Type B pancreatic cell (in vitro differentiated cells): ENCODE measurements around the gene SYVN1. TPM values are rescaled to one million over a fixed set of nuclear protein-coding genes. Genes with fewer than 3 reads are reported as not detected.
A peak's percentile ranks its signal among the peaks of the same experiment; 100 is the strongest.

Experiments
- DNase-seq: peaks from one replicate; pipeline ENCODE4 v3.0.0; 2021; ENCODE audit warnings: mixed read lengths; ENCODE audit not compliant: unreplicated experiment; ENCODE audit errors: extremely low spot score
- H3K27ac Mint-ChIP-seq: 2 replicates; pipeline ENCODE4 v1.8.0; 2021; ENCODE audit warnings: mild to moderate bottlenecking, mixed read lengths
- H3K27me3 Mint-ChIP-seq: 2 replicates; pipeline ENCODE4 v1.8.0; 2021; ENCODE audit warnings: mixed read lengths
- H3K36me3 Mint-ChIP-seq: 2 replicates; pipeline ENCODE4 v1.8.0; 2021; ENCODE audit warnings: mixed read lengths
- H3K4me1 Mint-ChIP-seq: one replicate; pipeline ENCODE4 v1.8.0; 2021; ENCODE audit warnings: mixed read lengths; ENCODE audit not compliant: unreplicated experiment
- H3K4me3 Mint-ChIP-seq: 2 replicates; pipeline ENCODE4 v1.8.0; 2021; ENCODE audit warnings: mild to moderate bottlenecking, mixed read lengths
- H3K9me3 Mint-ChIP-seq: 2 replicates; pipeline ENCODE4 v1.8.0; 2021; ENCODE audit warnings: mixed read lengths
- total RNA-seq: library from RNA; stranded (reverse); gene quantifications from 2 replicates; pipeline ENCODE4 v1.2.1, GENCODE V29; 2021; ENCODE audit warnings: low replicate concordance
- TF ChIP-seq, protein P1 (sequence below): fragments of 200-600 bp; sonication (generic); conservative IDR thresholded peaks from 2 replicates; pipeline ENCODE4 v1.5.0; 2021; ENCODE audit warnings: antibody characterized with exemption, mild to moderate bottlenecking

SYVN1 gene
- total RNA-seq, 1 donor from 2014 or later = 50.6 TPM

GRCh38 chr11:65096926-65097325 lies 37.4 kb downstream of the SYVN1 start:
- TF ChIP-seq, protein P1, sequence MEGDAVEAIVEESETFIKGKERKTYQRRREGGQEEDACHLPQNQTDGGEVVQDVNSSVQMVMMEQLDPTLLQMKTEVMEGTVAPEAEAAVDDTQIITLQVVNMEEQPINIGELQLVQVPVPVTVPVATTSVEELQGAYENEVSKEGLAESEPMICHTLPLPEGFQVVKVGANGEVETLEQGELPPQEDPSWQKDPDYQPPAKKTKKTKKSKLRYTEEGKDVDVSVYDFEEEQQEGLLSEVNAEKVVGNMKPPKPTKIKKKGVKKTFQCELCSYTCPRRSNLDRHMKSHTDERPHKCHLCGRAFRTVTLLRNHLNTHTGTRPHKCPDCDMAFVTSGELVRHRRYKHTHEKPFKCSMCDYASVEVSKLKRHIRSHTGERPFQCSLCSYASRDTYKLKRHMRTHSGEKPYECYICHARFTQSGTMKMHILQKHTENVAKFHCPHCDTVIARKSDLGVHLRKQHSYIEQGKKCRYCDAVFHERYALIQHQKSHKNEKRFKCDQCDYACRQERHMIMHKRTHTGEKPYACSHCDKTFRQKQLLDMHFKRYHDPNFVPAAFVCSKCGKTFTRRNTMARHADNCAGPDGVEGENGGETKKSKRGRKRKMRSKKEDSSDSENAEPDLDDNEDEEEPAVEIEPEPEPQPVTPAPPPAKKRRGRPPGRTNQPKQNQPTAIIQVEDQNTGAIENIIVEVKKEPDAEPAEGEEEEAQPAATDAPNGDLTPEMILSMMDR = no peak
- Mint-ChIP-seq H3K9me3 (no peaks in the 10 kb centered on the region), H3K27ac (peak overlapping the region; percentile 90), H3K4me3 (peak overlapping the region; percentile 95), H3K36me3 (no peaks in the 10 kb centered on the region), H3K27me3 (no peaks in the 10 kb centered on the region), H3K4me1 (peaks cover 9% of the 10 kb centered on the region)
- DNase-seq = no peak

GRCh38 chr11:65095974-65096806 lies 38.1 kb downstream of the SYVN1 start, which contains the start of gene VPS51:
Gene VPS51 (plus strand): TSS chr11:65096214. CDS start chr11:65096251, 37 bp downstream.
- Mint-ChIP-seq H3K9me3 (no peaks in the 10 kb centered on the region), H3K36me3 (no peaks in the 10 kb centered on the region), H3K27ac (peak within 1 kb of the TSS; percentile 90), H3K4me1 (peaks cover 9% of the 10 kb centered on the region), H3K4me3 (peak within 1 kb of the TSS; percentile 95), H3K27me3 (no peaks in the 10 kb centered on the region)
- TF ChIP-seq, protein P1 = no peak
- no peak for DNase-seq

DNA sequence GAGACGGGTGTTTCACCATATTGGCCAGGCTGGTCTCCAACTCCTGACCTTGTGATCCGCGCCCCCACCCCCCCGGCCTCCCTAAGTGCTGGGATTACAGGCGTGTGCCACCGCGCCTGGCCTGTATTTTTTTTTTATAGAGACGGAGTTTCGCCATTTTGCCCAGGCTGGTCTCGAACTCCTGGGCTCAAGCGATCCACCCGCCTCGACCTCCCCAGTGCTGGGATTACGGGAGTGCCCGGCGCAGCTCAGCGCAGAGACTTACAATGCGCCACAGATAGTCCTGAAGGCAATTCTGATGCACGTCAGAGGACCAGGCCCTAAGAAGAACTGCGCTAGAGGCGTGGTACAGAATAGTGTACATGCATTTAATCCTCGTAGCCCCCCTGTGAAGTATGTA lies 38.9 kb downstream of the SYVN1 start:
- Mint-ChIP-seq H3K27ac (peak overlapping the region; percentile 90), H3K4me3 (peak overlapping the region; percentile 95), H3K4me1 (peaks cover 9% of the 10 kb centered on the region), H3K9me3 (no peaks in the 10 kb centered on the region), H3K36me3 (no peaks in the 10 kb centered on the region), H3K27me3 (no peaks in the 10 kb centered on the region)
- DNase-seq = no peak
- TF ChIP-seq, protein P1 = no peak

DNA sequence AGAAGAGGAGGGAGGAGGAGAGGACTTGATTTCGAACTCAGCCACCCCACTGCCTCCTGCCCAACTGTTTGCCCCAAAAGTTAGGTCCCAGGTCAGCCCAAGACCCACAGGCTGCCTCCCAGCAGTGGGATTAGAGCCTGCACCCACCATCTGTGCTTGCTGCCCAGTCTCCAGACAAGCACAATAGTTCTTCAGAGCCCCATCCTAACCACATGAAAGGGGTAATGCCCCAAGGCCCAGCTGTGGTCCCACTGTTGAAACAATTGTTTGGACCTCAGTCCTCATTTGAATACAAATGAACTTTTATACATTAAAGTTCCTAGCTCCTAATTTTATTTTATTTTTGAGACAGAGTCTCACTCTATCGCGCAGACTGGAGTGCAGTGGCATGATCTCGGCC lies 43.7 kb downstream of the SYVN1 start:
- Mint-ChIP-seq H3K4me1 (peaks cover 5% of the 10 kb centered on the region), H3K4me3 (no peak overlapping the region), H3K9me3 (no peaks in the 10 kb centered on the region), H3K27me3 (no peaks in the 10 kb centered on the region), H3K27ac (no peak overlapping the region), H3K36me3 (peaks cover 9% of the 10 kb centered on the region)
- DNase-seq = no peak
- TF ChIP-seq, protein P1 = no peak

DNA sequence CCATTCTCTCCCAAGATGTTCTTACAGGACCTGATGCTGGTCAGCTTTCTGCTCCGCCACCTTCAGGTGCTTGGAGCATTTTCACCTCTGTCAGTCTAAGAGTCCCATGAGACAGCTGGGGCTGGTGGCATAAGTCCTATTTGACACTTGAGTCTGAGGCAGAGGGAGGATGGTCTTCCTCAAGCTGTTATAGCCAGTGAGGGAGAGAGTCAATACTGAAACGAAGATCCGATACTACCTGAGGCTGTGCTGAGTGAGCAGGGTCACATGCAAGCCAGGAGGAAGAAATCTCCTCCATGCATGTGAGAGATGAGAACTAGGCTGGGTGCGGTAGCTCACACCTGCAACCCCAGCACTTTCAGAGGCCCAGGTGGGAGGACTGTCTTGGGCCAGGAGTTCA lies 44.7 kb downstream of the SYVN1 start:
- no peak for DNase-seq
- no peaks in the 10 kb centered on the region for H3K9me3 Mint-ChIP-seq
- H3K27ac Mint-ChIP-seq = no peak overlapping the region
- peaks cover 4% of the 10 kb centered on the region for H3K4me1 Mint-ChIP-seq
- TF ChIP-seq, protein P1 = no peak
- H3K4me3 Mint-ChIP-seq = no peak overlapping the region
- H3K27me3 Mint-ChIP-seq = no peaks in the 10 kb centered on the region
- H3K36me3 Mint-ChIP-seq = peaks cover 11% of the 10 kb centered on the region
